Adrenal gland (tissue), 5 donors: ENCODE data around the gene CATSPERZ.

Experiments used
- CTCF ChIP-seq, 6 experiments: fragments of 450-650 bp in 4 of 6; fragments of 200-600 bp in 2 of 6; sonication (generic) in 1 of 6; IDR thresholded peaks; 1 replicate in 5 of 6; 2 replicates in 1 of 6; pipeline versions ENCODE4 v1.5.1 to v1.8.0; 2016 to 2021; ENCODE audit warnings: antibody characterized with exemption in 6 of 6, mild to moderate bottlenecking in 2 of 6, moderate library complexity in 1 of 6
- POLR2A ChIP-seq, 2 donors: fragments of 450-650 bp; IDR thresholded peaks; one replicate each; pipeline ENCODE4 v1.6.1; 2017; ENCODE audit warnings: antibody characterized with exemption in 2 of 2, mild to moderate bottlenecking in 2 of 2, moderate library complexity in 1 of 2
- donor health status: DM: no; HTN: no; CAD: no.

GRCh38 chr11:64330888-64331287, 30.7 kb downstream of the CATSPERZ start:
- TF ChIP-seq CTCF (IDR thresholded peaks at IDR 0.05): no peak
- TF ChIP-seq POLR2A (IDR thresholded peaks at IDR 0.05): no peak
